Measurements from ENCODE around the gene FMO3.

- TF ChIP-seq ZNF837 (tag by site-specific recombination; IDR thresholded peaks at IDR 0.05) (no peak), ZEB2 (tag by site-specific recombination; IDR thresholded peaks at IDR 0.05) (no peak), CTCF (tag by site-specific recombination; IDR thresholded peaks at IDR 0.05) (no peak), ZNF530 (tag by site-specific recombination; IDR thresholded peaks at IDR 0.05; ENCODE audit: low read depth) (no peak), ZBTB1 (tag by site-specific recombination; IDR thresholded peaks at IDR 0.05) (no peak), ZBTB17 (tag by site-specific recombination; IDR thresholded peaks at IDR 0.05) (no peak), ZNF37A (tag by site-specific recombination; IDR thresholded peaks at IDR 0.05) (no peak), MEIS1 (CRISPR knock-in tag; IDR thresholded peaks at IDR 0.05; ENCODE audit: borderline replicate concordance) (no peak), ZNF660 (tag by site-specific recombination; IDR thresholded peaks at IDR 0.05) (no peak), ZNF426 (tag by site-specific recombination; IDR thresholded peaks at IDR 0.05) (no peak), ZNF24 (tag by site-specific recombination; IDR thresholded peaks at IDR 0.05) (no peak)
These were observed 70.7 kb downstream of the FMO3 start for GRCh38 chr1:171161431-171161830.
